Stimulated activated naive CD8-positive, alpha-beta T cell treated with anti-CD3 and anti-CD28 coated beads, Interleukin-15, Interleukin-2, amounts not matched to agents 100 ng/mL and 50 ng/mL, for 24 hours (primary cell): Measurements from ENCODE around the gene ZNRF1.
A peak's percentile ranks its signal among the peaks of the same experiment; 100 is the strongest.

Source experiments
- H3K27ac Mint-ChIP-seq: one replicate; pipeline ENCODE4 v1.8.0; 2021; ENCODE audit warnings: mild to moderate bottlenecking, mixed read lengths
- H3K27me3 Mint-ChIP-seq: one replicate; pipeline ENCODE4 v1.8.0; 2021; ENCODE audit warnings: mixed read lengths
- H3K36me3 Mint-ChIP-seq: one replicate; pipeline ENCODE4 v1.8.0; 2021; ENCODE audit warnings: low read depth, mixed read lengths
- H3K4me1 Mint-ChIP-seq: one replicate; pipeline ENCODE4 v1.8.0; 2021; ENCODE audit warnings: low read depth, mixed read lengths
- H3K4me3 Mint-ChIP-seq: one replicate; pipeline ENCODE4 v1.8.0; 2021; ENCODE audit warnings: mild to moderate bottlenecking, mixed read lengths
- H3K9me3 Mint-ChIP-seq: one replicate; pipeline ENCODE4 v1.8.0; 2021; ENCODE audit warnings: mixed read lengths

The ZNRF1 gene

DNA sequence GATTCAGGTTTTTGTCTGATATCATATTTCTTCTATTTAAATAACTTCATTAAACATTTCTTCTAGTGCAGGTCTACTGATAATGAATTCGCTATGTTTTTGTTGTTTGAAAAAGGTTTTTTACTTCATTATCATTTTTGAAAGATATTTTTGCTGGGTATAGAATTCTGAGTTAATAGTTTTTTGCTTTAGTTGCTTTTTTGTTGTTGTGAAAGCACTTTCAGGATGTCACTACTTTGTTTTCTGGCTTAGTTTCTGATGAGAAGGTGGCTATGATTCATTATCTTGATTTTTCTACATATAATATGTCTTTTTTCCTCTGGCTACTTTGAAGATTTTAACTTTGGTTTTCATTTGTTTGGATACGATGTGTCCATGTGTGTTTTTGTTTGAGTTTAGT lies 153.0 kb downstream of the ZNRF1 start:
- Mint-ChIP-seq H3K27ac (peak overlapping the region; percentile 86), H3K9me3 (peaks cover 20% of the 10 kb centered on the region), H3K4me3 (peak overlapping the region; percentile 10), H3K4me1 (peaks cover 39% of the 10 kb centered on the region), H3K36me3 (peaks cover 57% of the 10 kb centered on the region), H3K27me3 (no peaks in the 10 kb centered on the region)

GRCh38 chr16:75152635-75153034 lies 153.8 kb downstream of the ZNRF1 start:
- H3K36me3 Mint-ChIP-seq = peaks cover 65% of the 10 kb centered on the region
- peaks cover 20% of the 10 kb centered on the region for H3K9me3 Mint-ChIP-seq
- H3K27ac Mint-ChIP-seq = peak overlapping the region; percentile 86
- H3K4me1 Mint-ChIP-seq = peaks cover 39% of the 10 kb centered on the region
- no peaks in the 10 kb centered on the region for H3K27me3 Mint-ChIP-seq
- peak overlapping the region; percentile 10 for H3K4me3 Mint-ChIP-seq

DNA sequence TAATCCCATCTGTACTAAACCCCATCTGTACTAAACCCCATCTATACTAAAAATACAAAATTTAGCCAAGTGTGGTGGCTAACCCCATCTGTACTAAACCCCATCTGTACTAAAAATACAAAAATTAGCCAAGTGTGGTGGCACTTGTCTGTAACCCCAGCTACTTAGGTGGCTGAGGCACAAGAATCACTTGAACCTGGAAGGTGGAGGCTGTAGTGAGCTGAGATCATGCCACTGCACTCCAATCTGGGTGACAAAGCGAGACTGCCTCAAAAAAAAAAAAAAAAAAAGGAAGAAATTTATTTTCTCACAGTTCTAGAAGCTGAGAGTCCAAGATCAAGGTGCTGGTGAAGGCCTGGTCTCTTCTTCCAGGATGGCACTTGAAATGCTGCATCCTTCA lies 161.6 kb downstream of the ZNRF1 start:
- H3K27ac Mint-ChIP-seq = no peak overlapping the region
- no peaks in the 10 kb centered on the region for H3K27me3 Mint-ChIP-seq
- H3K36me3 Mint-ChIP-seq = peaks cover 69% of the 10 kb centered on the region
- no peaks in the 10 kb centered on the region for H3K4me1 Mint-ChIP-seq
- H3K9me3 Mint-ChIP-seq = peaks cover 9% of the 10 kb centered on the region
- no peak overlapping the region for H3K4me3 Mint-ChIP-seq
